HCT116 (cell line): ENCODE data around the gene ZMYND11. TPM values are rescaled to one million over a fixed set of nuclear protein-coding genes. Genes with fewer than 3 reads are reported as not detected.

Experiments used
- ATAC-seq: fragments of 200-7000 bp; cut with Tn5 transposase; 2 replicates; pipeline ENCODE4 v1.9.1; 2020; ENCODE audit warnings: mild to moderate bottlenecking, moderate library complexity
- BruUV-seq: library from RNA; stranded (reverse); fragments of 400-500 nt; replicated peaks from 2 replicates; lab custom pipeline; 2021; lab: Mats Ljungman, UMichigan
- CTCF ChIA-PET: fragments of 300-600 bp; sonication (Branson Sonifier 250); formaldehyde crosslinking; loops from one replicate; lab custom pipeline; 2021; ENCODE audit warnings: antibody characterized with exemption; lab: Charles Lee
- POLR2A ChIA-PET: fragments of 300-600, 350-600 bp; sonication (Branson Sonifier 250); formaldehyde crosslinking; loops from one replicate; lab custom pipeline; 2021; ENCODE audit warnings: antibody characterized with exemption; lab: Charles Lee
- RAD21 ChIA-PET, 2 experiments: fragments of 300-600 bp; sonication (Branson Sonifier 250); formaldehyde crosslinking; loops; one replicate each; lab custom pipeline; 2023; ENCODE audit warnings: low total read pairs in 2 of 2; ENCODE audit not compliant: uncharacterized antibody in 2 of 2, unreplicated experiment in 2 of 2, low non-redundant PET in 1 of 2; lab: Charles Lee
- DNase-seq: peaks from one replicate; pipeline ENCODE4 v3.0.0-alpha.2; 2010; ENCODE audit warnings: low read depth, low spot score
- H2AFZ ChIP-seq: fragments of 200-600 bp; shearing (Covaris generic), sonication (generic); 2 replicates; pipeline ENCODE4 v1.6.1; 2017; ENCODE audit warnings: low read depth, mixed run types, mixed read lengths, antibody characterized with exemption, low read length; ENCODE audit not compliant: poor library complexity, severe bottlenecking
- H3K27ac ChIP-seq: 2 replicates; pipeline ENCODE4 v1.5.1; 2012; ENCODE audit warnings: low read depth, low read length
- H3K27me3 ChIP-seq: fragments of 200-600 bp; sonication (generic); 2 replicates; pipeline ENCODE4 v1.6.1; 2016; ENCODE audit warnings: mixed run types, low read length, mixed read lengths; ENCODE audit not compliant: insufficient read depth
- H3K36me3 ChIP-seq, 2 experiments: fragments of 200-500 bp in 1 of 2; fragments of 200-600 bp in 1 of 2; sonication (Bioruptor generic) in 1 of 2; sonication (generic) in 1 of 2; 2 replicates each; pipeline versions ENCODE4 v1.5.1 to v1.6.1; 2014 to 2016; ENCODE audit warnings: low read length in 2 of 2, inconsistent platforms in 1 of 2, mixed read lengths in 1 of 2, mixed run types in 1 of 2; ENCODE audit not compliant: insufficient read depth in 2 of 2, control insufficient read depth in 1 of 2
- H3K4me1 ChIP-seq, 2 experiments: fragments of 200-600 bp in 1 of 2; sonication (generic) in 1 of 2; 2 replicates each; pipeline versions ENCODE4 v1.5.1 to v1.6.1; 2012 to 2017; ENCODE audit warnings: low read length in 2 of 2, inconsistent platforms in 1 of 2, mild to moderate bottlenecking in 1 of 2, mixed read lengths in 1 of 2, mixed run types in 1 of 2, moderate library complexity in 1 of 2; ENCODE audit not compliant: insufficient read depth in 2 of 2, control insufficient read depth in 1 of 2
- H3K4me2 ChIP-seq: fragments of 200-600 bp; sonication (generic); 2 replicates; pipeline ENCODE4 v1.6.1; 2017; ENCODE audit warnings: mixed run types, low read length, mixed read lengths
- H3K4me3 ChIP-seq, 2 experiments: fragments of 200-600 bp in 1 of 2; sonication (generic) in 1 of 2; replicated peaks in 1 of 2; 2 replicates each; pipeline ENCODE4 v1.5.1; 2011 to 2016; ENCODE audit warnings: low read length in 2 of 2, control low read depth in 1 of 2, low read depth in 1 of 2, mild to moderate bottlenecking in 1 of 2, mixed read lengths in 1 of 2, mixed run types in 1 of 2
- H3K79me2 ChIP-seq: fragments of 200-600 bp; sonication (generic); 2 replicates; pipeline ENCODE4 v1.6.1; 2017; ENCODE audit warnings: mild to moderate bottlenecking, mixed run types, low read length, moderate library complexity, mixed read lengths; ENCODE audit not compliant: insufficient read depth
- H3K9ac ChIP-seq: fragments of 200-600 bp; sonication (generic); 2 replicates; pipeline ENCODE4 v1.6.1; 2016; ENCODE audit warnings: low read length, mixed read lengths
- H3K9me2 ChIP-seq: fragments of 200-600 bp; sonication (generic), shearing (Covaris generic); 2 replicates; pipeline ENCODE4 v1.6.1; 2017; ENCODE audit warnings: mixed run types, mild to moderate bottlenecking, moderate library complexity; ENCODE audit not compliant: insufficient read depth
- H3K9me3 ChIP-seq, 2 experiments: fragments of 200-500 bp in 1 of 2; fragments of 200-600 bp in 1 of 2; sonication (Bioruptor generic) in 1 of 2; sonication (generic) in 1 of 2; 2 replicates each; pipeline ENCODE4 v1.6.1; 2014 to 2017; ENCODE audit warnings: low read length in 2 of 2, mixed read lengths in 2 of 2, inconsistent platforms in 1 of 2, low read depth in 1 of 2, mild to moderate bottlenecking in 1 of 2, mixed run types in 1 of 2, moderate library complexity in 1 of 2; ENCODE audit not compliant: control insufficient read depth in 1 of 2, insufficient read depth in 1 of 2
- H4K20me1 ChIP-seq: fragments of 200-600 bp; sonication (generic), shearing (Covaris generic); 2 replicates; pipeline ENCODE4 v1.6.1; 2017; ENCODE audit warnings: mixed run types, mild to moderate bottlenecking, moderate library complexity; ENCODE audit not compliant: insufficient read depth
- ATF3 ChIP-seq: IDR thresholded peaks from 2 replicates; pipeline ENCODE4 v1.6.1; 2012
- CEBPB ChIP-seq: IDR thresholded peaks from 2 replicates; pipeline ENCODE4 v1.6.1; 2012; ENCODE audit warnings: low read depth
- EZH2 ChIP-seq: fragments of 200-600 bp; sonication (generic); IDR thresholded peaks from 2 replicates; pipeline ENCODE4 v1.6.1; 2017; ENCODE audit warnings: antibody characterized with exemption, mixed run types
- MAX ChIP-seq: IDR thresholded peaks from 2 replicates; pipeline ENCODE4 v1.6.1; 2012
- POLR2A ChIP-seq: IDR thresholded peaks from 2 replicates; pipeline ENCODE4 v1.7.0; 2011; ENCODE audit warnings: borderline replicate concordance; ENCODE audit not compliant: insufficient read depth, insufficient read length; ENCODE audit errors: extremely low read depth
- REST ChIP-seq: IDR thresholded peaks from 2 replicates; pipeline ENCODE4 v1.6.1; 2012; ENCODE audit warnings: low read depth
- SIN3A ChIP-seq: IDR thresholded peaks from 2 replicates; pipeline ENCODE4 v1.6.1; 2012; ENCODE audit warnings: low read depth
- SRF ChIP-seq: IDR thresholded peaks from 2 replicates; pipeline ENCODE4 v1.6.1; 2012; ENCODE audit warnings: low read depth
- ZFX ChIP-seq: fragments of 450-650 bp; IDR thresholded peaks from 2 replicates; pipeline ENCODE4 v1.6.1; 2017
- intact Hi-C: fragments of 100-400 bp; cut with micrococcal nuclease; formaldehyde crosslinking; loops from 2 replicates; pipeline ENCODE4 v1.10.0; 2022
- total RNA-seq: library from RNA; stranded (reverse); gene quantifications from one replicate; pipeline ENCODE4 v1.2.1, GENCODE V29; 2021; ENCODE audit not compliant: unreplicated experiment

Gene ZMYND11
- total RNA-seq, 1 experiment from 2014 or later, result 28.3 TPM

GRCh38 chr10:271201-271600 lies 135.9 kb downstream of the ZMYND11 start:
- BruUV-seq, result no TSS peak
- no peak for DNase-seq
- CTCF ChIA-PET, result no interaction called here

More at GRCh38 chr10:271201-271600, 135.9 kb downstream of the ZMYND11 start:
- no peak overlapping the region for H3K4me2 ChIP-seq
- H3K79me2 ChIP-seq, result no peaks in the 10 kb centered on the region
- no peaks in the 10 kb centered on the region for H3K9me3 ChIP-seq
- no peak for ATAC-seq
- H3K27me3 ChIP-seq, result no peaks in the 10 kb centered on the region
- no peaks in the 10 kb centered on the region for H3K9me2 ChIP-seq
- H3K27ac ChIP-seq, result no peak overlapping the region
- H2AFZ ChIP-seq, result no peak overlapping the region
- H4K20me1 ChIP-seq, result no peaks in the 10 kb centered on the region
- no peak overlapping the region for H3K9ac ChIP-seq
- POLR2A ChIA-PET, result no interaction called here
- TF ChIP-seq POLR2A (no peak), SIN3A (no peak), CEBPB (no peak), REST (no peak), SRF (no peak), MAX (no peak), EZH2 (no peak), ATF3 (no peak), ZFX (no peak)
- H3K36me3 ChIP-seq, result no peaks in the 10 kb centered on the region
- peaks cover 7 to 9% of the 10 kb centered on the region in 2 experiments; a peak in 3 of 4 replicates for H3K4me1 ChIP-seq
- H3K4me3 ChIP-seq, result no peak overlapping the region
- RAD21 ChIA-PET, result no interaction called here
- intact Hi-C loops, result no loop called here
